ENCODE measurements around the gene MAGEB6.
"Not testable (repeated sequence)": the region's sequence is repeated elsewhere in the genome, so short reads cannot be mapped to it uniquely, and the experiment has no call there.

Gene MAGEB6, protein sequence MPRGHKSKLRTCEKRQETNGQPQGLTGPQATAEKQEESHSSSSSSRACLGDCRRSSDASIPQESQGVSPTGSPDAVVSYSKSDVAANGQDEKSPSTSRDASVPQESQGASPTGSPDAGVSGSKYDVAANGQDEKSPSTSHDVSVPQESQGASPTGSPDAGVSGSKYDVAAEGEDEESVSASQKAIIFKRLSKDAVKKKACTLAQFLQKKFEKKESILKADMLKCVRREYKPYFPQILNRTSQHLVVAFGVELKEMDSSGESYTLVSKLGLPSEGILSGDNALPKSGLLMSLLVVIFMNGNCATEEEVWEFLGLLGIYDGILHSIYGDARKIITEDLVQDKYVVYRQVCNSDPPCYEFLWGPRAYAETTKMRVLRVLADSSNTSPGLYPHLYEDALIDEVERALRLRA
- total RNA-seq = 0 reads per million in 2 experiments

DNA sequence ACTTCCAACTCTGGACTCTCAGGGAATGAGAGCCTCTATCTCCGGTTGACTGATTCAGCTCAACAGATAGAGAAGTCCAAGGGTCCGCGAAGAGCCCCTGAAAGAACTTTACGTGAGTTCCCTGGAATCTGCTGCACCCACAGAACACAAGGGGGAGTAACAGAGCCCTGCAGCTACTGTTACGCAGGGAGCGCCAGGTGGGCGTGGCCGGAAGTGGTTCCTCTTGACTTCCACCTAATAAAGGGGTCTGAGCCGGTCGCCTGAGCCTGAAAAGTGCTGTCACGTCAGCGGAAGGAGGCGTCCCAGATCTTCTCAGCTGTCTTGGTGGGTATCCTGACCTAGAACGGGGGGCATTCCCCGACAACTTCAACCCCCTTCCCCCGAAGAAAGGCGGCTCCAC lies at the start of gene MAGEB6:
Gene MAGEB6, plus strand, starts transcription at position 237 of the 400 bp plus-strand sequence. CDS start 1,407 bp downstream, outside the sequence.
- DNase-seq (ENCODE audit: low read depth) = no peak

DNA sequence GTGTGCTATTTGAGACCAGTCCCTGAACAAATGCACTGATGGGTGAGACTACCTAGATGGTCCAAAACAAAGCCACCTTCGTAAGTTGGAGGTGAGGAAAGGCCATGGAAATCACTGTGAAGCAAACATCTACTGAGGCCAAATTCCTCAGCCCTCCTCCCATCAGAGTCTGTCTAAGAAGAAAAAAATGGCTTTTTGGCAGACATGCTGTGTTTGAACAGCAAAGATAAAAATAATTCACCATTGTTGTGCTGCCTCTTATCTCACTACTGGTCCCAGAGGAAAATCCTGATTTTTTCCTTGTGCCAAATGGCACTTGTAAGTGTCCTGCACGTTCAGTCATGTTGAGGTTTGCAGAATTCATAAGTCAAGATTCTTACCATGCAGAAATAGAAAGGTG lies 46.2 kb upstream of the MAGEB6 start:
- no peak for DNase-seq (ENCODE audit: low read depth)

GRCh38 chrX:26160301-26160700 lies 31.9 kb upstream of the MAGEB6 start, which contains the start of gene MAGEB6B:
TSS of gene MAGEB6B (plus strand) at chrX:26160601. CDS start at chrX:26160601, 0 bp downstream.
- DNase-seq (ENCODE audit: low read depth) = no peak

DNA sequence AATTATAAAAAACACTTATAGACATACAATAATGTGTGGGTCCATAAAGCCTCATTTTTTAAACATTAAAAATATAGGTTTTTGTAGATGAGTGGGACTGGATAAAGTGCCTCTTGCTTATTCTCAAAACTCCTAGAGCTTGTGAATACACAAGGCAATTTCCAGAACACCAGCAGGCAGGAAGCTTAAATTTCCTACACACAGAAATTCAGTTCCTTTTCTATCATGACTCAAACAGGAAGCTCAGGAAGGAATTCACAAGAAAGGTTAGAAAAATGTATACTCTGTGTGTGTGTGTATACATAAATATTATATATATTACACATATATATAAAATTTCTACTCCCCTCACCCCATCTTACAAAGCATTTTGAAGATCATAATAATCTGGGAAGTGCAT lies 11.3 kb downstream of the MAGEB6 start:
- no peak for DNase-seq (ENCODE audit: low read depth)

DNA sequence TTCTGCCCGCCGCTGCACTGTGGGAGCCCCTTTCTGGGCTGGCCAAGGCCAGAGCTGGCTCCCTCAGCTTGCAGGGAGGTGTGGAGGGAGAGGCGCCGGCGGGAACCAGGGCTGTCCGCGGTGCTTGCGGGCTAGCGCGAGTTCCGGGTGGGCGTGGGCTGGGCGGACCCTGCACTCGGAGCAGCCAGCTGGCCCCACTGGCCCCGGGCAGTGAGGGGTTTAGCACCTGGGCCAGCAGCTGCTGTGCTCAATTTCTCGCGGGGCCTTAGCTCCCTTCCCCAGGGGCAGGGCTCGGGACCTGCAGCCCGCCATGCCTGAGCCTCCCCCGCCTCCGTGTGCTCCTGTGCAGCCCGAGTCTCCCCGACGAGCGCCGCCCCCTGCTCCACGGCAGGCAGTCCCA lies 12.5 kb downstream of the MAGEB6 start:
- DNase-seq (ENCODE audit: low read depth) = not testable (repeated sequence)

DNA sequence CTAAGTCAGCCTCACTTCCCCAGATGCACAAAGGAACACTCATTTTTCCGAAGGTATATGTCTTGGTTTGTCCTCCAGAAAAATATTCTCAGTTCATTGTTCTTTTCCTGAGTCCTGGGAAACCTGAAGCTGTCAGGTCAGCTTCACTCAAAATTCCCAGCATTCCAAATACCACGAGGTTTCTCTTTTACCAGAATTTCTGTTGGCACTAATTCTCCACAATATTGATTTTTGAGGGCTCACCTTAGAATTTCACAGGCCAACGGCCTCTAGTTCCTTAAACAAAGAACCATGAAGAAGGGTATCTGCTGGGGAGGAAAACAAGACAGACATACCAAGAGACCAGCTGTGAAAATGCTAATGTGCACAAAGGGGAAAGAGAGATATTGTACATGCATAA lies 15.8 kb downstream of the MAGEB6 start:
- no peak for DNase-seq (ENCODE audit: low read depth)

GRCh38 chrX:26215869-26216268 lies 23.6 kb downstream of the MAGEB6 start, which contains the start of gene MAGEB5:
TSS of gene MAGEB5 (plus strand) at chrX:26216169. CDS start at chrX:26217302, 1,133 bp downstream.
- no peak for DNase-seq (ENCODE audit: low read depth)

DNA sequence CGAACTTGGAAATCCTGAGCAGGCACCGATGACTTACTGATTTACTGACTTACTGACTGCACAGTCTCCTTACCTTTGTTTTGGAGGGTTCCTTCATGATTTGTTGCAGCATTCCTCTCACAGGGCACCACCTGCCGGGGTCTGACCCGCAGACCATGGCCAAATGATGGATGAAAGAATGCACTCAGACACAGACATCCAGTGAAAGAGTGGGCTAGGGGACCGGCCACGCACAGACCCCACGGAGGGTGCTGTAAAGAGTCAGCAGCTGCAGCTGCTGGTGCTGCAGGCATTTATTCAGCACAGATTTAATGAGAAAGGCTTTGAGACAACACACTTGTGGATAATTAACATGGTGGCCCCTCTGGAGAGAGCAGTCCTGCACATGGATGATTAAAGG lies 27.1 kb downstream of the MAGEB6 start:
- DNase-seq (ENCODE audit: low read depth) = no peak

DNA sequence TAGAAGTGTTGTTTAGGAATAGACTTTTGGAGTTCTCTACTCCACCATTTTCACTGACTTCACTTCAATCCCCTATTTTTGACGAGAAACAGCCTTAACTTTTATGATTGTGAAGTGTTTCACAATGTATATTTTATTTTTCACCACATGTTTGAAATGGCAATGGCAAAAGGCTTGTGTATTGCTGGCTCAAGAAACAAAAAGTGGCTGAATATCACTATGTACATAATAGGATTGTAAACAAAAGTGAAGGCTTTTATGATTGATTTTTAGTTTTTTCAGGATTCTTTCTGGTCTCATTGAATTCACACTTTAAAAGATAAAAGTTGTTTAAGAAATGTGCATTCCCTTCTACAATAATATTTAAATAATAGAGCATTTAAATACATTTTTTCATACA lies 41.9 kb downstream of the MAGEB6 start:
- no peak for DNase-seq (ENCODE audit: low read depth)
